Measurements from ENCODE around the gene TEPSIN. TPM values are rescaled to one million over a fixed set of nuclear protein-coding genes. Genes with fewer than 3 reads are reported as not detected.

TEPSIN gene
- total and polyA plus RNA-seq, 12 donors, result 3.1 to 144 (median 40.6) TPM

- no peak for TF ChIP-seq CTCF (IDR thresholded peaks at IDR 0.05)
- TF ChIP-seq POLR2A (IDR thresholded peaks at IDR 0.05), result no peak
- WGBS, 4 donors, result 88 to 96% (median 93%) methylated on average over 8 to 15 of the region's 15 CpGs
- Histone ChIP-seq H3K27me3 (no peaks in the 10 kb centered on the region), H3K36me3 (replicated peaks in 1 of 2) (peaks cover 0 to 37% of the 10 kb centered on the region in 2 donors), H3K9me3 (replicated peaks in 1 of 3) (no peaks in the 10 kb centered on the region), H3K27ac (no peak overlapping the region), H3K4me3 (no peak overlapping the region), H3K4me1 (replicated peaks in 1 of 2) (peaks cover 0 to 9% of the 10 kb centered on the region in 2 donors)
- DNase-seq, result no peak
- intact Hi-C loops (cut with DNase I), result loop anchor here (5.0 kb wide), 2 partner anchors 238 to 348 kb away; no protein-coding TSS in a partner anchor
Observed at GRCh38 chr17:81249223-81250040, 10.6 kb upstream of the TEPSIN start.

GRCh38 chr17:81248649-81249048 is 9.8 kb upstream of the TEPSIN start:
- H3K4me3 ChIP-seq, result no peak overlapping the region
- intact Hi-C loops (cut with DNase I), result no loop called here
- H3K27me3 ChIP-seq, result no peaks in the 10 kb centered on the region
- peaks cover 0 to 9% of the 10 kb centered on the region in 2 donors for H3K4me1 ChIP-seq (replicated peaks in 1 of 2)
- peaks cover 0 to 37% of the 10 kb centered on the region in 2 donors for H3K36me3 ChIP-seq (replicated peaks in 1 of 2)
- TF ChIP-seq CTCF (IDR thresholded peaks at IDR 0.05) (no peak), POLR2A (IDR thresholded peaks at IDR 0.05) (no peak)
- WGBS, 4 donors, result 83 to 87% (median 86%) methylated on average over 10 to 16 of the region's 16 CpGs
- no peak for DNase-seq
- H3K9me3 ChIP-seq (replicated peaks in 1 of 3), result no peaks in the 10 kb centered on the region
- H3K27ac ChIP-seq, result no peak overlapping the region

- Histone ChIP-seq H3K27ac (no peak overlapping the region), H3K4me3 (no peak overlapping the region), H3K36me3 (replicated peaks in 1 of 2) (peaks cover 0 to 30% of the 10 kb centered on the region in 2 donors), H3K27me3 (no peaks in the 10 kb centered on the region), H3K9me3 (replicated peaks in 1 of 3) (no peaks in the 10 kb centered on the region), H3K4me1 (replicated peaks in 1 of 2) (peaks cover 0 to 5% of the 10 kb centered on the region in 2 donors)
- DNase-seq, result no peak
- 90 to 95% (median 92%) methylated on average over 14 to 15 of the region's 15 CpGs for WGBS, 4 donors
- TF ChIP-seq POLR2A (IDR thresholded peaks at IDR 0.05) (no peak), CTCF (IDR thresholded peaks at IDR 0.05) (no peak)
- intact Hi-C loops (cut with DNase I), result no loop called here
Observed at GRCh38 chr17:81247339-81247990, 8.6 kb upstream of the TEPSIN start.

- no peak for TF ChIP-seq CTCF (IDR thresholded peaks at IDR 0.05)
- no peak for TF ChIP-seq POLR2A (IDR thresholded peaks at IDR 0.05)
- H3K27me3 ChIP-seq, result no peaks in the 10 kb centered on the region
- peaks cover 0 to 5% of the 10 kb centered on the region in 2 donors for H3K4me1 ChIP-seq (replicated peaks in 1 of 2)
- H3K4me3 ChIP-seq, result no peak overlapping the region
- WGBS, 4 donors, result 94 to 96% (median 96%) methylated on average over 17 to 28 of the region's 28 CpGs
- intact Hi-C loops (cut with DNase I), result no loop called here
- H3K9me3 ChIP-seq (replicated peaks in 1 of 3), result no peaks in the 10 kb centered on the region
- peaks cover 0 to 24% of the 10 kb centered on the region in 2 donors for H3K36me3 ChIP-seq (replicated peaks in 1 of 2)
- no peak overlapping the region for H3K27ac ChIP-seq
- no peak for DNase-seq
Observed at GRCh38 chr17:81246679-81247338, 8.0 kb upstream of the TEPSIN start.
